Naive thymus-derived CD8-positive, alpha-beta T cell (primary cell): ENCODE data around the gene MYH13. TPM values are rescaled to one million over a fixed set of nuclear protein-coding genes. Genes with fewer than 3 reads are reported as not detected.

Experiments used
- ATAC-seq, 2 donors: fragments of 150-1000 bp; cut with Tn5 transposase in 1 of 2; sonication (Bioruptor Pico), chemical (Tn5 transposase) in 1 of 2; 1 replicate in 1 of 2; 2 replicates in 1 of 2; pipeline ENCODE4 v1.10.0; 2021; ENCODE audit warnings: mild to moderate bottlenecking in 2 of 2, moderate library complexity in 2 of 2
- POLR2A ChIA-PET: fragments of 350-600 bp; sonication (Branson Sonifier 250); formaldehyde crosslinking; loops from one replicate; lab custom pipeline; 2021; ENCODE audit warnings: antibody characterized with exemption; lab: Charles Lee
- DNase-seq, 10 donors: peaks; one replicate each; pipeline versions ENCODE4 v3.0.0 to v3.0.0-alpha.2; 2020 to 2022
- H3K27ac Mint-ChIP-seq, 10 donors: one replicate each; pipeline ENCODE4 v1.8.0; 2020 to 2022; ENCODE audit warnings: mild to moderate bottlenecking in 10 of 10, mixed read lengths in 10 of 10, moderate library complexity in 4 of 10, inconsistent platforms in 1 of 10
- H3K27me3 Mint-ChIP-seq, 5 donors: one replicate each; pipeline ENCODE4 v1.8.0; 2021 to 2022; ENCODE audit warnings: mixed read lengths in 5 of 5
- H3K36me3 Mint-ChIP-seq, 3 donors: one replicate each; pipeline ENCODE4 v1.8.0; 2020 to 2022; ENCODE audit warnings: mixed read lengths in 3 of 3, mild to moderate bottlenecking in 2 of 3, inconsistent platforms in 1 of 3
- H3K4me1 Mint-ChIP-seq, 4 donors: one replicate each; pipeline ENCODE4 v1.8.0; 2021 to 2022; ENCODE audit warnings: mixed read lengths in 4 of 4
- H3K4me3 Mint-ChIP-seq, 10 donors: one replicate each; pipeline ENCODE4 v1.8.0; 2020 to 2022; ENCODE audit warnings: mild to moderate bottlenecking in 10 of 10, mixed read lengths in 10 of 10, moderate library complexity in 6 of 10, inconsistent platforms in 1 of 10
- H3K9me3 Mint-ChIP-seq, 9 donors: one replicate each; pipeline ENCODE4 v1.8.0; 2020 to 2022; ENCODE audit warnings: mixed read lengths in 9 of 9, mild to moderate bottlenecking in 3 of 9, inconsistent platforms in 1 of 9, moderate library complexity in 1 of 9
- polyA plus RNA-seq, 3 donors: library from polyadenylated mRNA; unstranded; fragments of 300-500 nt; fragmentation: Illumina TruSeq; gene quantifications; one replicate each; pipeline ENCODE4 v1.2.3, GENCODE V29; 2021
- total RNA-seq, 8 experiments: library from RNA in 2 of 8; stranded (reverse) in 2 of 8; gene quantifications; one replicate each; pipeline ENCODE4 v1.2.3 and lab custom pipeline; 2021 to 2026

MYH13 gene
- total and polyA plus RNA-seq, 5 experiments from 2014 or later, result not detected

- Mint-ChIP-seq H3K36me3 (no peaks in the 10 kb centered on the region), H3K4me1 (no peaks in the 10 kb centered on the region), H3K27ac (no peak overlapping the region), H3K9me3 (no peaks in the 10 kb centered on the region), H3K27me3 (peaks cover 0 to 3% (median 0%) of the 10 kb centered on the region in 5 donors), H3K4me3 (no peak overlapping the region)
- ATAC-seq (no peak), DNase-seq (no peak)
- POLR2A ChIA-PET, result no interaction called here
Observed at GRCh38 chr17:10336393-10336792, 36.4 kb downstream of the MYH13 start.

GRCh38 chr17:10332515-10332914 is 40.3 kb downstream of the MYH13 start:
- Mint-ChIP-seq H3K4me1 (peaks cover 0 to 3% (median 0%) of the 10 kb centered on the region in 4 donors), H3K27me3 (peaks cover 5 to 19% (median 13%) of the 10 kb centered on the region in 5 donors), H3K36me3 (no peaks in the 10 kb centered on the region), H3K27ac (no peak overlapping the region), H3K9me3 (no peaks in the 10 kb centered on the region), H3K4me3 (no peak overlapping the region)
- POLR2A ChIA-PET, result interaction anchor here (0.5 kb wide), 1 partner anchor 175 kb away, joined by 9 read pairs; no protein-coding TSS in a partner anchor
- ATAC-seq (no peak), DNase-seq (no peak)

GRCh38 chr17:10328971-10329923 is 43.6 kb downstream of the MYH13 start:
- DNase-seq (no peak), ATAC-seq (no peak)
- POLR2A ChIA-PET, result no interaction called here
- no peaks in the 10 kb centered on the region for H3K36me3 Mint-ChIP-seq
- peaks cover 8 to 20% (median 15%) of the 10 kb centered on the region in 5 donors for H3K27me3 Mint-ChIP-seq
- H3K4me1 Mint-ChIP-seq, result peaks cover 0 to 3% (median 0%) of the 10 kb centered on the region in 4 donors
- H3K27ac Mint-ChIP-seq, result no peak overlapping the region
- H3K9me3 Mint-ChIP-seq, result no peaks in the 10 kb centered on the region
- no peak overlapping the region for H3K4me3 Mint-ChIP-seq

GRCh38 chr17:10328206-10328605 is 44.6 kb downstream of the MYH13 start:
- ATAC-seq, result no peak
- Mint-ChIP-seq H3K4me1 (peaks cover 0 to 3% (median 0%) of the 10 kb centered on the region in 4 donors), H3K27me3 (peaks cover 8 to 21% (median 20%) of the 10 kb centered on the region in 5 donors), H3K4me3 (no peak overlapping the region), H3K9me3 (no peaks in the 10 kb centered on the region), H3K27ac (no peak overlapping the region), H3K36me3 (no peaks in the 10 kb centered on the region)
- no peak for DNase-seq
- POLR2A ChIA-PET, result no interaction called here

GRCh38 chr17:10327640-10328039 is 45.2 kb downstream of the MYH13 start:
- POLR2A ChIA-PET, result no interaction called here
- ATAC-seq (no peak), DNase-seq (peak; percentile 6 to 67 (median 44))
- no peak overlapping the region for H3K4me3 Mint-ChIP-seq
- H3K4me1 Mint-ChIP-seq, result peaks cover 0 to 3% (median 0%) of the 10 kb centered on the region in 4 donors
- H3K27ac Mint-ChIP-seq, result no peak overlapping the region
- H3K9me3 Mint-ChIP-seq, result no peaks in the 10 kb centered on the region
- H3K27me3 Mint-ChIP-seq, result peaks cover 8 to 24% (median 20%) of the 10 kb centered on the region in 5 donors
- H3K36me3 Mint-ChIP-seq, result no peaks in the 10 kb centered on the region

- no peaks in the 10 kb centered on the region for H3K9me3 Mint-ChIP-seq
- H3K4me3 Mint-ChIP-seq, result no peak overlapping the region
- H3K36me3 Mint-ChIP-seq, result no peaks in the 10 kb centered on the region
- no peak overlapping the region for H3K27ac Mint-ChIP-seq
- H3K27me3 Mint-ChIP-seq, result peaks cover 8 to 21% (median 20%) of the 10 kb centered on the region in 5 donors
- POLR2A ChIA-PET, result no interaction called here
- DNase-seq, result no peak
- no peak for ATAC-seq
- H3K4me1 Mint-ChIP-seq, result peaks cover 0 to 7% (median 5%) of the 10 kb centered on the region in 4 donors
Observed at GRCh38 chr17:10325031-10325695, 47.6 kb downstream of the MYH13 start.

GRCh38 chr17:10323812-10324610 is 48.8 kb downstream of the MYH13 start:
- H3K9me3 Mint-ChIP-seq, result no peaks in the 10 kb centered on the region
- POLR2A ChIA-PET, result no interaction called here
- peaks cover 5 to 16% (median 15%) of the 10 kb centered on the region in 5 donors for H3K27me3 Mint-ChIP-seq
- H3K27ac Mint-ChIP-seq, result no peak overlapping the region
- no peaks in the 10 kb centered on the region for H3K36me3 Mint-ChIP-seq
- no peak for DNase-seq
- peaks cover 0 to 7% (median 5%) of the 10 kb centered on the region in 4 donors for H3K4me1 Mint-ChIP-seq
- ATAC-seq, result no peak
- no peak overlapping the region for H3K4me3 Mint-ChIP-seq

GRCh38 chr17:10318535-10318934 is 54.3 kb downstream of the MYH13 start:
- Mint-ChIP-seq H3K4me3 (no peak overlapping the region), H3K4me1 (peaks cover 3 to 7% (median 5%) of the 10 kb centered on the region in 4 donors), H3K36me3 (no peaks in the 10 kb centered on the region), H3K27ac (peak overlapping the region in 1 of 10 donors; percentile 11), H3K27me3 (peaks cover 3 to 21% (median 13%) of the 10 kb centered on the region in 5 donors), H3K9me3 (no peaks in the 10 kb centered on the region)
- ATAC-seq, result no peak
- no peak for DNase-seq
- POLR2A ChIA-PET, result no interaction called here

- POLR2A ChIA-PET, result no interaction called here
- no peaks in the 10 kb centered on the region for H3K36me3 Mint-ChIP-seq
- H3K4me1 Mint-ChIP-seq, result peaks cover 3 to 7% (median 5%) of the 10 kb centered on the region in 4 donors
- H3K27ac Mint-ChIP-seq, result no peak overlapping the region
- H3K27me3 Mint-ChIP-seq, result peaks cover 3 to 19% (median 13%) of the 10 kb centered on the region in 5 donors
- ATAC-seq (no peak), DNase-seq (no peak)
- H3K9me3 Mint-ChIP-seq, result no peaks in the 10 kb centered on the region
- H3K4me3 Mint-ChIP-seq, result no peak overlapping the region
Observed at GRCh38 chr17:10317543-10317834, 55.3 kb downstream of the MYH13 start.

- no peaks in the 10 kb centered on the region for H3K36me3 Mint-ChIP-seq
- no peak overlapping the region for H3K4me3 Mint-ChIP-seq
- H3K9me3 Mint-ChIP-seq, result no peaks in the 10 kb centered on the region
- H3K4me1 Mint-ChIP-seq, result peaks cover 3 to 7% (median 5%) of the 10 kb centered on the region in 4 donors
- H3K27ac Mint-ChIP-seq, result no peak overlapping the region
- peaks cover 3 to 19% (median 13%) of the 10 kb centered on the region in 5 donors for H3K27me3 Mint-ChIP-seq
- POLR2A ChIA-PET, result no interaction called here
- DNase-seq (peak in 2 of 10 donors; percentile 11 to 29), ATAC-seq (no peak)
Observed at GRCh38 chr17:10316801-10317542, 55.8 kb downstream of the MYH13 start.

- POLR2A ChIA-PET, result no interaction called here
- Mint-ChIP-seq H3K4me3 (no peak overlapping the region), H3K36me3 (no peaks in the 10 kb centered on the region), H3K4me1 (peaks cover 0 to 4% (median under 1%) of the 10 kb centered on the region in 4 donors), H3K9me3 (no peaks in the 10 kb centered on the region), H3K27me3 (peaks cover 5 to 21% (median 19%) of the 10 kb centered on the region in 5 donors), H3K27ac (no peak overlapping the region)
- ATAC-seq, result no peak
- no peak for DNase-seq
Observed at GRCh38 chr17:10314329-10314728, 58.5 kb downstream of the MYH13 start.
